Liver (tissue), 9 donors: ENCODE results near the gene EIF1AD. TPM values are rescaled to one million over a fixed set of nuclear protein-coding genes. Genes with fewer than 3 reads are reported as not detected.
A peak's percentile ranks its signal among the peaks of the same experiment; 100 is the strongest.

Source experiments
- DNase-seq: peaks from one replicate; pipeline ENCODE4 v3.0.0-alpha.2; 2017; ENCODE audit warnings: low spot score
- H3K27ac ChIP-seq, 2 donors: one replicate each; pipeline ENCODE4 v1.7.0; 2013; ENCODE audit warnings: inconsistent platforms in 2 of 2, low read length in 2 of 2, control low read depth in 1 of 2, low read depth in 1 of 2, mild to moderate bottlenecking in 1 of 2
- H3K27me3 ChIP-seq, 4 donors: one replicate each; pipeline versions ENCODE4 v1.6.1 to v1.7.0; 2013; ENCODE audit warnings: low read length in 3 of 4, inconsistent platforms in 1 of 4, mild to moderate bottlenecking in 1 of 4, moderate library complexity in 1 of 4; ENCODE audit not compliant: control insufficient read depth in 4 of 4, insufficient read depth in 4 of 4
- H3K36me3 ChIP-seq, 4 donors: one replicate each; pipeline versions ENCODE4 v1.6.1 to v1.7.0; 2013; ENCODE audit warnings: low read length in 3 of 4, mild to moderate bottlenecking in 3 of 4, low read depth in 1 of 4, moderate library complexity in 1 of 4; ENCODE audit not compliant: control insufficient read depth in 4 of 4, insufficient read depth in 3 of 4
- H3K4me1 ChIP-seq, 4 donors: one replicate each; pipeline versions ENCODE4 v1.6.1 to v1.7.0; 2013; ENCODE audit warnings: low read length in 3 of 4, mild to moderate bottlenecking in 3 of 4, moderate library complexity in 1 of 4; ENCODE audit not compliant: control insufficient read depth in 4 of 4, insufficient read depth in 4 of 4
- H3K4me3 ChIP-seq, 3 donors: one replicate each; pipeline versions ENCODE4 v1.6.1 to v1.7.0; 2013; ENCODE audit warnings: low read length in 3 of 3, control low read depth in 1 of 3, low read depth in 1 of 3, mild to moderate bottlenecking in 1 of 3
- H3K9ac ChIP-seq, 2 donors: one replicate each; pipeline ENCODE4 v1.7.0; 2013; ENCODE audit warnings: low read length in 2 of 2, mild to moderate bottlenecking in 2 of 2, moderate library complexity in 2 of 2, control low read depth in 1 of 2, low read depth in 1 of 2
- H3K9me3 ChIP-seq, 4 donors: one replicate each; pipeline versions ENCODE4 v1.6.1 to v1.7.0; 2013; ENCODE audit warnings: low read length in 3 of 4; ENCODE audit not compliant: control insufficient read depth in 4 of 4
- ATF3 ChIP-seq: IDR thresholded peaks from 2 replicates; pipeline ENCODE4 v1.6.1; 2016; ENCODE audit warnings: antibody characterized with exemption
- CTCF ChIP-seq: fragments of 150-350 bp; IDR thresholded peaks from 2 replicates; pipeline ENCODE4 v1.5.1; 2017; ENCODE audit warnings: improper control_type of control experiment, low read depth, low read length; ENCODE audit not compliant: missing input control
- EGR1 ChIP-seq, 2 donors: IDR thresholded peaks; 2 replicates each; pipeline ENCODE4 v1.6.1; 2016 to 2018; ENCODE audit warnings: antibody characterized with exemption in 2 of 2, low read depth in 2 of 2
- FOXA1 ChIP-seq: IDR thresholded peaks from 2 replicates; pipeline ENCODE4 v1.6.1; 2016; ENCODE audit warnings: antibody characterized with exemption
- GABPA ChIP-seq, 2 donors: IDR thresholded peaks in 1 of 2; conservative IDR thresholded peaks in 1 of 2; 2 replicates each; pipeline ENCODE4 v1.6.1; 2016; ENCODE audit warnings: antibody characterized with exemption in 2 of 2, mild to moderate bottlenecking in 1 of 2, moderate library complexity in 1 of 2
- HNF4A ChIP-seq, 2 donors: conservative IDR thresholded peaks; 2 replicates each; pipeline ENCODE4 v1.6.1; 2016; ENCODE audit warnings: antibody characterized with exemption in 2 of 2, mild to moderate bottlenecking in 2 of 2
- HNF4G ChIP-seq: IDR thresholded peaks from 2 replicates; pipeline ENCODE4 v1.6.1; 2016; ENCODE audit warnings: antibody characterized with exemption
- JUND ChIP-seq, 2 donors: IDR thresholded peaks; 2 replicates each; pipeline ENCODE4 v1.6.1; 2016; ENCODE audit warnings: antibody characterized with exemption in 2 of 2
- MAX ChIP-seq: IDR thresholded peaks from 2 replicates; pipeline ENCODE4 v1.6.1; 2016; ENCODE audit warnings: antibody characterized with exemption
- RAD21 ChIP-seq, 2 donors: IDR thresholded peaks; 2 replicates each; pipeline ENCODE4 v1.6.1; 2016; ENCODE audit warnings: antibody characterized with exemption in 2 of 2, mild to moderate bottlenecking in 2 of 2
- RXRA ChIP-seq, 2 donors: IDR thresholded peaks; 2 replicates each; pipeline ENCODE4 v1.6.1; 2017 to 2018; ENCODE audit warnings: antibody characterized with exemption in 2 of 2, mild to moderate bottlenecking in 1 of 2
- SP1 ChIP-seq: IDR thresholded peaks from 2 replicates; pipeline ENCODE4 v1.6.1; 2018; ENCODE audit warnings: antibody characterized with exemption, mild to moderate bottlenecking
- TAF1 ChIP-seq: conservative IDR thresholded peaks from 2 replicates; pipeline ENCODE4 v1.6.1; 2016; ENCODE audit warnings: antibody characterized with exemption, mild to moderate bottlenecking
- ZBTB33 ChIP-seq: IDR thresholded peaks from 2 replicates; pipeline ENCODE4 v1.6.1; 2016; ENCODE audit warnings: antibody characterized with exemption
- WGBS: extraction: QIAGEN DNeasy Blood & Tissue Kit; methylation state at CpG from one replicate; pipeline ENCODE4 v1.1.7; 2013; 5-methylcytosine and 5-hydroxymethylcytosine counted together
- polyA plus RNA-seq, 2 donors: library from polyadenylated mRNA; stranded (reverse) in 1 of 2; unstranded in 1 of 2; fragments of 200-250 nt in 1 of 2; fragments of >200 nt in 1 of 2; fragmentation: Nextera tagmentation in 1 of 2; extraction: Ambion mirVana in 1 of 2; gene quantifications; one replicate each; pipeline versions ENCODE4 v1.2.1 to v1.2.3, GENCODE V29; 2013 to 2015
- total RNA-seq, 2 donors: library from RNA; depleted of rRNA; stranded (reverse); fragments of >200 nt; gene quantifications; one replicate each; pipeline ENCODE4 v1.2.3, GENCODE V29; 2014
- donor health status: healthy.
- donor health status: healthy.
- donor health status: healthy.
- donor health status: healthy.
- donor health status: healthy.

EIF1AD gene
- total and polyA plus RNA-seq, 4 donors, result 6.3 to 18.2 (median 14.2) TPM

DNA sequence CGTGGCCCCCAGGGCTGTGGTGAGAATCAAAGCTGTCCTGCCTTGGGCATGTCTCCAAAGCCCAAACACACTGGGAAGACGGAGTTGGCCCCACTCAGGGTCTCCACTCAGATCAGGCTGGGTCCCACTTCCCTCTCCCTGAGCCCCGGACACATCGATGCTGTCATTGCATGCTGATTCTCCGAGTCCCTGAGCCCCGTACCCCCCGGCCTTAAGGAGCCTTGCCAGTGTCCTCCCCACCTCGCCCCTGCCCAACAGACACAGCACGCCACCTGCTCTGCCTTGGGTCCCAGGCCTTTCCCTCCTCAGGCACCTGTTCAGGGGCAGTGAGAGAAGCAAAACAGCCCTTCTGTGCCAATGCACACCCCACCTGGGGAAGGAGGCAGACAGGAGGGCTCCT, 14.6 kb downstream of the EIF1AD start:
- H3K27me3 ChIP-seq, result no peaks in the 10 kb centered on the region
- no peak for TF ChIP-seq CTCF
- TF ChIP-seq SP1, result no peak
- TF ChIP-seq EGR1 (IDR thresholded peaks at IDR 0.05; ENCODE audit: low read depth in 2 of 2), result no peak
- no peak for TF ChIP-seq HNF4G
- TF ChIP-seq GABPA (IDR thresholded peaks at IDR 0.05 in 1 of 2, conservative IDR thresholded peaks at IDR 0.05 in 1 of 2), result no peak
- no peak for TF ChIP-seq JUND (IDR thresholded peaks at IDR 0.05)
- TF ChIP-seq MAX, result no peak
- no peak for TF ChIP-seq FOXA1
- no peak for TF ChIP-seq HNF4A (conservative IDR thresholded peaks at IDR 0.05)
- TF ChIP-seq ATF3, result no peak
- TF ChIP-seq TAF1, result no peak
- no peak for TF ChIP-seq ZBTB33
- TF ChIP-seq RXRA (IDR thresholded peaks at IDR 0.05), result no peak
- H3K4me1 ChIP-seq, result no peaks in the 10 kb centered on the region
- H3K9me3 ChIP-seq, result no peaks in the 10 kb centered on the region
- H3K4me3 ChIP-seq, result no peak overlapping the region
- peaks cover 0 to 4% (median 0%) of the 10 kb centered on the region in 4 donors for H3K36me3 ChIP-seq
- H3K27ac ChIP-seq, result no peak overlapping the region
- WGBS, result 89% methylated on average over 9 of the region's 9 CpGs
- H3K9ac ChIP-seq, result peak overlapping the region in 1 of 2 donors; percentile 8
- DNase-seq, result no peak

GRCh38 chr11:65983589-65983987, 18.4 kb downstream of the EIF1AD start:
- 85% methylated on average over 5 of the region's 5 CpGs for WGBS
- Histone ChIP-seq H3K9ac (no peak overlapping the region), H3K9me3 (no peaks in the 10 kb centered on the region), H3K27ac (no peak overlapping the region), H3K4me3 (no peak overlapping the region), H3K27me3 (no peaks in the 10 kb centered on the region), H3K4me1 (no peaks in the 10 kb centered on the region), H3K36me3 (peaks cover 6 to 9% (median 8%) of the 10 kb centered on the region in 4 donors)
- no peak for DNase-seq
- no peak for TF ChIP-seq ATF3
- TF ChIP-seq FOXA1, result no peak
- no peak for TF ChIP-seq RAD21 (IDR thresholded peaks at IDR 0.05)
